Transverse colon (tissue), 4 donors: ENCODE measurements around the gene DRC7. TPM values are rescaled to one million over a fixed set of nuclear protein-coding genes. Genes with fewer than 3 reads are reported as not detected.

Experiments
- DNase-seq: peaks from one replicate; pipeline ENCODE4 v3.0.0-alpha.2; 2019
- H3K27ac ChIP-seq, 4 donors: fragments of 200-600 bp; sonication (generic); 2 replicates each; pipeline ENCODE4 v1.5.1; 2016 to 2018; ENCODE audit warnings: inconsistent platforms in 4 of 4
- H3K27me3 ChIP-seq: fragments of 200-600 bp; sonication (generic); 2 replicates; pipeline ENCODE4 v1.5.1; 2017; ENCODE audit warnings: inconsistent platforms
- H3K36me3 ChIP-seq, 4 donors: fragments of 200-600 bp; sonication (generic); 2 replicates each; pipeline ENCODE4 v1.5.1; 2017 to 2019; ENCODE audit warnings: inconsistent platforms in 4 of 4
- H3K4me1 ChIP-seq, 4 donors: fragments of 200-600 bp; sonication (generic); 2 replicates each; pipeline ENCODE4 v1.5.1; 2017 to 2020; ENCODE audit warnings: inconsistent platforms in 4 of 4
- H3K4me3 ChIP-seq, 4 donors: fragments of 200-600 bp; sonication (generic); 1 replicate in 1 of 4; 2 replicates in 3 of 4; pipeline versions ENCODE4 v1.5.1 to v1.6.1; 2017 to 2019; ENCODE audit warnings: inconsistent platforms in 4 of 4
- H3K9me3 ChIP-seq, 2 donors: fragments of 200-600 bp; sonication (generic); 2 replicates each; pipeline ENCODE4 v1.5.1; 2017 to 2019; ENCODE audit warnings: inconsistent platforms in 2 of 2
- EP300 ChIP-seq: sonication (generic); formaldehyde crosslinking; IDR thresholded peaks from one replicate; pipeline ENCODE4 v1.6.1; 2017; ENCODE audit warnings: antibody characterized with exemption, low read depth
- POLR2A ChIP-seq: fragments of 450-650 bp; IDR thresholded peaks from one replicate; pipeline ENCODE4 v1.6.1; 2016; ENCODE audit warnings: antibody characterized with exemption, mild to moderate bottlenecking, moderate library complexity
- POLR2AphosphoS5 ChIP-seq, 3 donors: sonication (generic); formaldehyde crosslinking; IDR thresholded peaks; one replicate each; pipeline ENCODE4 v1.6.1; 2016; ENCODE audit warnings: antibody characterized with exemption in 3 of 3
- WGBS, 2 donors: methylation state at CpG; one replicate each; pipeline ENCODE4 v1.1.5; 2018; ENCODE audit warnings: low coverage in 1 of 2; 5-methylcytosine and 5-hydroxymethylcytosine counted together
- in situ Hi-C, 4 donors: fragments of 200-750 bp; cut with MboI; loops; one replicate each; pipeline versions ENCODE4 v1.15.0 to v1.15.1; 2017; ENCODE audit warnings: low sequenced_read_pairs in 3 of 4, low pct_ligation_motif_present in 1 of 4, low pct_unique_long_range_greater_than_20kb in 1 of 4
- intact Hi-C: fragments of 100-400 bp; cut with DNase I; formaldehyde crosslinking; loops from one replicate; pipeline ENCODE4 v1.15.1; 2023; ENCODE audit warnings: low total_unique reads
- total RNA-seq, 4 donors: library from RNA; depleted of rRNA; stranded (reverse); fragments of >200 nt; gene quantifications; one replicate each; pipeline ENCODE4 v1.1.0, GENCODE V29; 2016
- TF ChIP-seq, protein P1 (sequence below), 5 experiments: fragments of 200-600 bp in 3 of 5; fragments of 450-650 bp in 2 of 5; sonication (generic) in 3 of 5; IDR thresholded peaks; 1 replicate in 2 of 5; 2 replicates in 3 of 5; pipeline ENCODE4 v1.5.1; 2016 to 2017; ENCODE audit warnings: antibody characterized with exemption in 5 of 5, inconsistent platforms in 3 of 5, mild to moderate bottlenecking in 2 of 5, moderate library complexity in 1 of 5

DRC7 gene
- total RNA-seq, 4 donors from 2014 or later, result not detected

DNA sequence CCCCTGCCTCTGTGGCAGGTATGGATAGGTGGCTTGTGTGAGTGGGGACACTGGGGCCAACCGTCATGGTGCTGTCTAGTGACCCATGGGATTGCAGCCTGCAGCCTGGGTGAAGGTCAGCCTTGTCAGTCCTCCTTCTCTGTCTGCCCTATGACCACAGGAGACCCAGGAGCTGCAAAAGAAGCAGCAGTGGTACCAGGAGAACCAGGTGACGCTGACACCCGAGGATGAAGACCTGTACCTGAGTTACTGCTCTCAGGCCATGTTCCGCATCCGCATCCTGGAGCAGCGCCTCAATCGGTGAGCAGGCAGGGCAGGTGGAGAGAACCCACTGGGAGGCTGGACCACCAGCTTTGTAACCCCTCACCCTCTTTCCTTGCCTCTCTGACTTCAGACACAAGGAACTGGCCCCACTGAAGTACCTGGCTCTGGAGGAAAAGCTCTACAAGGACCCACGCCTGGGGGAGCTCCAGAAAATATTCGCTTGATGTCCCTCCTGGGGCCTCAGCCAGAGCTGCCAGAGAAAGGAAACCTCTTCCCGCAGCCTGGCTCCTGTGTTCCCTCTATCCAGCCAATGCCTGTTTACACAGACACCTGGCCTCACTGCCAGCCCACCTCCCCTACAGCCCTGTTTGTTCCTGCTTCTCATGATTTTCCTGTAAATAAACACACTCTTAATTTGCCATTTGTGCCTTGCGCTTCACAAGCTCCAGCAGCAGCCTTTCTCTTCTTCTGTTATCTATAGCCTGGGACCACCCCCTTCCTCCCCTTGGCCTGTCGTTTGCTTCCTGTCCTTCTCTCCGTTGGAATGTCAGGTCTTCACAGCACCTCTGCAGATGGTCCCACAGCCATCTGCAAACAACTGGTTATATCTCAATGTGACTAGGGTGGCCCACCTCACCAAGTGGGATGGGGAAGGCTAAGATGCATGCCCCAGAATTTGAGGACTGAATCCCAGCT is 36.4 kb downstream of the DRC7 start:
- Histone ChIP-seq H3K4me1 (peaks cover 4 to 8% (median 6%) of the 10 kb centered on the region in 4 donors), H3K27ac (no peak overlapping the region), H3K27me3 (no peaks in the 10 kb centered on the region), H3K36me3 (no peaks in the 10 kb centered on the region), H3K4me3 (no peak overlapping the region), H3K9me3 (no peaks in the 10 kb centered on the region)
- intact Hi-C loops, result no loop called here
- WGBS, 2 donors, result 60 to 82% methylated on average over 2 to 13 of the region's 13 CpGs
- TF ChIP-seq EP300 (no peak), POLR2AphosphoS5 (IDR thresholded peaks at IDR 0.05) (no peak), POLR2A (no peak)
- TF ChIP-seq, protein P1, sequence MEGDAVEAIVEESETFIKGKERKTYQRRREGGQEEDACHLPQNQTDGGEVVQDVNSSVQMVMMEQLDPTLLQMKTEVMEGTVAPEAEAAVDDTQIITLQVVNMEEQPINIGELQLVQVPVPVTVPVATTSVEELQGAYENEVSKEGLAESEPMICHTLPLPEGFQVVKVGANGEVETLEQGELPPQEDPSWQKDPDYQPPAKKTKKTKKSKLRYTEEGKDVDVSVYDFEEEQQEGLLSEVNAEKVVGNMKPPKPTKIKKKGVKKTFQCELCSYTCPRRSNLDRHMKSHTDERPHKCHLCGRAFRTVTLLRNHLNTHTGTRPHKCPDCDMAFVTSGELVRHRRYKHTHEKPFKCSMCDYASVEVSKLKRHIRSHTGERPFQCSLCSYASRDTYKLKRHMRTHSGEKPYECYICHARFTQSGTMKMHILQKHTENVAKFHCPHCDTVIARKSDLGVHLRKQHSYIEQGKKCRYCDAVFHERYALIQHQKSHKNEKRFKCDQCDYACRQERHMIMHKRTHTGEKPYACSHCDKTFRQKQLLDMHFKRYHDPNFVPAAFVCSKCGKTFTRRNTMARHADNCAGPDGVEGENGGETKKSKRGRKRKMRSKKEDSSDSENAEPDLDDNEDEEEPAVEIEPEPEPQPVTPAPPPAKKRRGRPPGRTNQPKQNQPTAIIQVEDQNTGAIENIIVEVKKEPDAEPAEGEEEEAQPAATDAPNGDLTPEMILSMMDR (IDR thresholded peaks at IDR 0.05), result no peak
- in situ Hi-C loops, result no loop called here
- DNase-seq, result no peak

DNA sequence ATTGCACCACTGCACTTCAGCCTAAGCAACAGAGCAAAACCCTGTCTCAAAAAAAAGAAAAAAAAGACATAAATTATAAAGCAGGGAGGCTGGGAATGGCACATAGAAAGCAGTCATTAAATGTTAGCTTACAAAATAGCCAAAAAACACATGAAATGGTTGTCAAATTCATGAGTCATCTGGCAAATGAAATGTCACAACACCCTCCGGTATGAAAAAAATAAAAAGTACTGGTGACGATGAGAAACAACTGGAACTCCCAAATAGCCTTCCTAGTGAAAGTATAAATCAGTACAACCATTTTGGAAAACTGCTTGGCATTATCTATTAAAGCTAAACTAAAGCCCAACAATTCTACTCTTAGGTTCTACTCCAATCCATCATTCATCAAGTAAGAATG is 37.4 kb downstream of the DRC7 start:
- no peaks in the 10 kb centered on the region for H3K36me3 ChIP-seq
- H3K27me3 ChIP-seq, result no peaks in the 10 kb centered on the region
- intact Hi-C loops (no loop called here), in situ Hi-C loops (no loop called here)
- DNase-seq, result no peak
- H3K27ac ChIP-seq, result no peak overlapping the region
- peaks cover 14 to 18% (median 16%) of the 10 kb centered on the region in 4 donors for H3K4me1 ChIP-seq
- H3K4me3 ChIP-seq, result no peak overlapping the region
- TF ChIP-seq POLR2AphosphoS5 (IDR thresholded peaks at IDR 0.05) (peak in 1 of 3 donors; percentile 17), EP300 (no peak)
- H3K9me3 ChIP-seq, result no peaks in the 10 kb centered on the region
- 59 to 63% methylated on average over 2 of the region's 2 CpGs for WGBS, 2 donors

DNA sequence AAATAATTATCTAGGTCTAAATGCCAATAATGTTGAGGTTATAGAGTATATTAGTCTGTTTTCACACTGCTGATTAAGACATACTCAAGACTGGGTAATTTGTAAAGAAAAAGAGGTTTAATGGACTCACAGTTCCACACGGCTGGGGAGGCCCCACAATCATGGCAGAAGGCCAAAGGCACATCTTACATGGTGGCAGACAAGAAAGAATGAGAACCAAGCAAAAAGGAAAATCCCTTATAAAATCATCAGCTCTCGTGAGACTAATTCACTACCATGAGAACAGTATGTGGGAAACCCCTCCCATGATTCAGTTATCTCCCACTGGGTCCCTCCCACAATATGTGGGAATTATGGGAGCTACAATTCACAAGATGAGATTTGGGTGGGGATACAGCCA is 38.1 kb downstream of the DRC7 start:
- Histone ChIP-seq H3K36me3 (no peaks in the 10 kb centered on the region), H3K4me3 (no peak overlapping the region), H3K27me3 (no peaks in the 10 kb centered on the region), H3K4me1 (peaks cover 14 to 20% (median 19%) of the 10 kb centered on the region in 4 donors), H3K27ac (no peak overlapping the region), H3K9me3 (no peaks in the 10 kb centered on the region)
- intact Hi-C loops (no loop called here), in situ Hi-C loops (no loop called here)
- TF ChIP-seq, protein P1 (IDR thresholded peaks at IDR 0.05), result no peak
- TF ChIP-seq POLR2AphosphoS5 (IDR thresholded peaks at IDR 0.05), result no peak
- no peak for TF ChIP-seq POLR2A
- TF ChIP-seq EP300, result no peak
- no peak for DNase-seq
- WGBS, 2 donors, result 63 to 80% methylated on average over 1 to 2 of the region's 2 CpGs

DNA sequence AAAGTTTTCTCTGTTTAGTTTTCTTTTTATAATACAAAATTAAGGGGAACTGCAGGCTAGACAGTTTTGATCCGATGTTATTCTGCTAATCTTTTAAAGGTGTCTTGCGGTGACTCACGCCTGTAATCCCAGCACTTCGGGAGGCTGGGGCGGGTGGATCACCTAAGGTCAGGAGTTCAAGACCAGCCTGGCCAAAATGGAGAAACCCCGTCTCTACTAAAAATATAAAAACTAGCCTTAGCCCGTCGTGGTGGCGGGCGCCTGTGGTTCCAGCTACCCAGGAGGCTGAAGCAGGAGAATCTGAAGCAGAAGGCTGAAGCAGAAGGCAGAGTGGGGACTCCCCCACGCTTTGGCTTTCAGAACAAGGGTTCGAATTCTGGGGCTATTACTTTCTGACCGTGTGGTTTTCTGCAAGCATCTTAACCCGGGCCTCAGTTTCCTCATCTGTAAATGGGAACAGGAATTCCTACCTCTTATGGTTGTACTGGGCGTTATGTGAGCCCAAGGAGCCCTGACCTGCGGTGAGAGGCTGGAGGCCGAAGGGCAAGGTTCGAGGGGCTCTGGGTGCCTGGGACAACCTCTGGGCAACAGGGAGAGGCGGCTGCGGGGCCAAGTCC is 39.8 kb downstream of the DRC7 start:
- H3K27me3 ChIP-seq, result no peaks in the 10 kb centered on the region
- H3K4me1 ChIP-seq, result peaks cover 14 to 20% (median 19%) of the 10 kb centered on the region in 4 donors
- no peaks in the 10 kb centered on the region for H3K9me3 ChIP-seq
- H3K4me3 ChIP-seq, result peak overlapping the region; percentile 52 to 79 (median 58)
- in situ Hi-C loops, result no loop called here
- WGBS, 2 donors, result 51 to 75% methylated on average over 6 to 19 of the region's 20 CpGs
- DNase-seq, result no peak
- no peak for TF ChIP-seq POLR2AphosphoS5 (IDR thresholded peaks at IDR 0.05)
- no peak for TF ChIP-seq EP300
- TF ChIP-seq, protein P1 (IDR thresholded peaks at IDR 0.05), result no peak
- TF ChIP-seq POLR2A, result no peak
- no peaks in the 10 kb centered on the region for H3K36me3 ChIP-seq
- intact Hi-C loops, result no loop called here
- H3K27ac ChIP-seq, result peak overlapping the region; percentile 82 to 92 (median 84)
